BLaER1 treated with 17β-estradiol and CSF1 and Interleukin-3, amounts not matched to agents 10 nM and 100 nM (cell line): ENCODE data around the gene HSD17B8.
A peak's percentile ranks its signal among the peaks of the same experiment; 100 is the strongest.

Source experiments
- H3K27ac ChIP-seq, 11 experiments: shearing (Covaris generic); formaldehyde crosslinking; 2 replicates each; pipeline ENCODE4 v1.8.1; 2022
- H3K27me3 ChIP-seq, 11 experiments: shearing (Covaris generic); formaldehyde crosslinking; 2 replicates each; pipeline ENCODE4 v1.8.1; 2022
- H3K36me3 ChIP-seq, 11 experiments: shearing (Covaris generic); formaldehyde crosslinking; 2 replicates each; pipeline ENCODE4 v1.8.1; 2022
- H3K4me1 ChIP-seq, 10 experiments: shearing (Covaris generic); formaldehyde crosslinking; 2 replicates each; pipeline ENCODE4 v1.8.1; 2022
- H3K4me2 ChIP-seq, 11 experiments: shearing (Covaris generic); formaldehyde crosslinking; 2 replicates each; pipeline ENCODE4 v1.8.1; 2022
- H3K4me3 ChIP-seq, 10 experiments: shearing (Covaris generic); formaldehyde crosslinking; 2 replicates each; pipeline ENCODE4 v1.8.1; 2022
- H3K9ac ChIP-seq, 11 experiments: shearing (Covaris generic); formaldehyde crosslinking; 2 replicates each; pipeline ENCODE4 v1.8.1; 2022
- H3K9me3 ChIP-seq, 11 experiments: shearing (Covaris generic); formaldehyde crosslinking; replicated peaks in 1 of 11; 2 replicates each; pipeline ENCODE4 v1.8.1; 2022
- H4K20me1 ChIP-seq, 11 experiments: shearing (Covaris generic); formaldehyde crosslinking; 2 replicates each; pipeline ENCODE4 v1.8.1; 2022
- Cebpa-rat ChIP-seq, 11 experiments: shearing (Covaris generic); IDR thresholded peaks; 2 replicates each; pipeline ENCODE4 v1.8.1; 2022

Gene HSD17B8

DNA sequence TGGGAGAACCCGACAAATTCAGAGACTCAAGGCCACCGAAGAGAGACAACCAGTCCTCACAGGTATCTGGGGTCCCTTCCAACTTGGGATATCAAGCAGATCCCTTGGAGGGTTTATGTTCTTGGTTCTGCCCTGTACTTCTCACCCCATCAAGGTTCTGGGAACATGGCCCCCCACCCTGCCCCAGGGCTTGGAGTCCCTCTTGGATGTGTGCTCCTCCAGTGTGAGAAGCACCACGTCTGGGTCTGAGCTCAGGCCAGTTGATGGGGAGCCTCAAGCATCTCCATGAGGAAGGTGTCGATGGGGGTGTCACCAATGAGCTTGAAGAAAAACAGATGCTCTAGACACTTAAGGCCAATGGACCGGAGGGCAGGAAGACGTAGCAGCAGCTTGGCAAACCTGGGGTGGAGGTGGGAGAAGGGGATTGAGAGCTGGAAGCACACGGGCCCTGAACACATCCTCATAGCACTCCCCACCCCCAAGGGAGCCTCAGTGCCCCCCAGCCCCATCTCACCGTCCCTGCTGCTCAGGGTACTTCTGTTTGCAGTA is 9.9 kb upstream of the HSD17B8 start:
- H3K4me2 ChIP-seq, result no peak overlapping the region
- H3K27me3 ChIP-seq, result peaks cover 38 to 49% (median 46%) of the 10 kb centered on the region in 11 experiments
- H4K20me1 ChIP-seq, result peaks cover 14 to 60% (median 46%) of the 10 kb centered on the region in 11 experiments; a peak in 19 of 22 replicates
- peaks cover 16 to 39% (median 34%) of the 10 kb centered on the region in 10 experiments for H3K4me1 ChIP-seq
- no peak overlapping the region for H3K4me3 ChIP-seq
- H3K36me3 ChIP-seq, result peaks cover 38 to 45% (median 39%) of the 10 kb centered on the region in 11 experiments
- H3K9me3 ChIP-seq, result no peaks in the 10 kb centered on the region
- H3K27ac ChIP-seq, result no peak overlapping the region
- no peak for TF ChIP-seq Cebpa-rat (IDR thresholded peaks at IDR 0.05)
- H3K9ac ChIP-seq, result no peak overlapping the region

DNA sequence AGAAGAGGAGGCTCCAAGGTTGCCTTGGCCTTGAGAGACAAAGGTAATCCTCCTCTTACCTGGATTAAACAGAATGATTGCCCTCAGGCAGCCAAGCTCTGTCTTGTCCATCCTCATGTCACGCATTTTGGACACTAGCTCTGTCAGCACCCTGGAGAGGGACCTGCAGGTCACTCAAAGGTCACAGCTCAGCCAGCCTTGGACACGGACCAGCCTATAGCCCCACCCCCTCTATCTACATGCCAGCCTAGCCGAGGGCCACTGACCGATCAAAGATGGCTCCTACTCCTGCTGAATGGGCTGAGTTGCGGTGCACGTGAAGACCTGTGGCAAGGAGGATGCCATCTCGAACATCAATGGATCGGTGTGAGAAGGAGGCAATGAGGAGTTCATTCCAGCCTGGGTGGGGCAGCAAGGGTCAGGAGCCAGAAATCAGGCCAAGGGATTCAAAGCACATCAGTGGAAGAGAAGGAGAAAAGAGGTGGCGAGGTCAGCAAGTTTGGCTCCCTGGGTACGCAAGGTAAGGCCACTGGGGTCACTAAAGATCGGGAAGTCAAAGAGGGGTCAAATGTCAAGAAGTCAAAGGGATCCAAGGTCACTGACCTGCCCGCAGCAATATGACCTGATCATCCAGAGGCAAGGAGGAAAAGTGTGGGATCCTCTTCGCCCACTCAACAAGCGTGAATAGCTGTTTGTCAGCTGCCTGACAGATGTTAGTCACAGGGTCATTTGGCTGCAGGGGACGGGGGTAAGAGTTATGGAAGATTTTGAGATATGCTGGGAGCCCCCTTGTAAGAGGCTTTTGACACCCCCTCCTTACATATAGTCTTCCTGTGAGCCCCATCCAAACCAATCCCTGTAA is 8.9 kb upstream of the HSD17B8 start:
- H3K27ac ChIP-seq, result no peak overlapping the region
- H3K27me3 ChIP-seq, result peaks cover 32 to 39% (median 36%) of the 10 kb centered on the region in 11 experiments
- peaks cover 18 to 42% (median 36%) of the 10 kb centered on the region in 10 experiments for H3K4me1 ChIP-seq
- peaks cover 14 to 63% (median 46%) of the 10 kb centered on the region in 11 experiments; a peak in 19 of 22 replicates for H4K20me1 ChIP-seq
- H3K9ac ChIP-seq, result 0 out of 22 replicates have a peak overlapping the region, but pooled peaks of 1 of the 11 experiments have one; percentile 11
- H3K4me2 ChIP-seq, result no peak overlapping the region
- H3K36me3 ChIP-seq, result peaks cover 38 to 45% (median 39%) of the 10 kb centered on the region in 11 experiments
- no peak overlapping the region for H3K4me3 ChIP-seq
- TF ChIP-seq Cebpa-rat (IDR thresholded peaks at IDR 0.05), result no peak
- no peaks in the 10 kb centered on the region for H3K9me3 ChIP-seq

DNA sequence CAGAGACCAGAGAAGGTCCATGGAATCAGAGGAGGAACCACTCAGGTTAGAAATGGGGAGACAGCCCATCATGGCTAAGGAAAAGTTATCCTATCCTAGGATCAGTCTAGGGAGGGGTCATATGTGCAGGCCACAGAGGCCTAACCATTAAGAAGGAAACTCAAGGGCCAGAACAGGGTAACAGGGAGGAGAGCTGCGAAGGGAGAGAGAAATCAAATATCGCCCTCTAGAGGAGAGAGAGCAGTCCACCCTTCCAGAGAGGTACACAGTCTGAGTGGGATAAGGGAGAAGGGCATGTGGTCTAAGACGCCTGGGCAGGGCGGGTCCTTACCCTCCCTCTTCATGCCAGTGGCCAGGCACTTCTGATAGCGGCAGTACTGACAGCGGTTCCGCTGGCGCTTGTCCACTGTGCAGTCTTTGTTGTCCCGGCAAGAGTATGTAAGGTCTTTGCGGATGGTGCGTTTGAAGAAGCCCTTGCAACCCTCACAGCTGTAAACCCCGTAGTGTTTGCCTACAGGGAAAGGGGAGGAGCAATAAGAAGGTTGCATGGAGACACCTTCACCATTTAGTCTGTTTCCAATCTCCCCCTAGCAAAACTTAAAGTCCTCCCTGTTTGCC is 6.9 kb upstream of the HSD17B8 start:
- Histone ChIP-seq H4K20me1 (peaks cover 14 to 56% (median 40%) of the 10 kb centered on the region in 11 experiments; a peak in 19 of 22 replicates), H3K9me3 (no peaks in the 10 kb centered on the region), H3K27me3 (peaks cover 12 to 19% (median 16%) of the 10 kb centered on the region in 11 experiments), H3K36me3 (peaks cover 46 to 56% (median 49%) of the 10 kb centered on the region in 11 experiments), H3K9ac (peak overlapping the region in 5 of 11 experiments; percentile 3 to 28 (median 13); a peak in 4 of 22 replicates), H3K4me1 (peaks cover 27 to 50% (median 43%) of the 10 kb centered on the region in 10 experiments), H3K27ac (no peak overlapping the region), H3K4me3 (no peak overlapping the region), H3K4me2 (peak overlapping the region in 5 of 11 experiments; percentile 91 to 99 (median 98); a peak in 4 of 22 replicates)
- TF ChIP-seq Cebpa-rat (IDR thresholded peaks at IDR 0.05), result no peak

DNA sequence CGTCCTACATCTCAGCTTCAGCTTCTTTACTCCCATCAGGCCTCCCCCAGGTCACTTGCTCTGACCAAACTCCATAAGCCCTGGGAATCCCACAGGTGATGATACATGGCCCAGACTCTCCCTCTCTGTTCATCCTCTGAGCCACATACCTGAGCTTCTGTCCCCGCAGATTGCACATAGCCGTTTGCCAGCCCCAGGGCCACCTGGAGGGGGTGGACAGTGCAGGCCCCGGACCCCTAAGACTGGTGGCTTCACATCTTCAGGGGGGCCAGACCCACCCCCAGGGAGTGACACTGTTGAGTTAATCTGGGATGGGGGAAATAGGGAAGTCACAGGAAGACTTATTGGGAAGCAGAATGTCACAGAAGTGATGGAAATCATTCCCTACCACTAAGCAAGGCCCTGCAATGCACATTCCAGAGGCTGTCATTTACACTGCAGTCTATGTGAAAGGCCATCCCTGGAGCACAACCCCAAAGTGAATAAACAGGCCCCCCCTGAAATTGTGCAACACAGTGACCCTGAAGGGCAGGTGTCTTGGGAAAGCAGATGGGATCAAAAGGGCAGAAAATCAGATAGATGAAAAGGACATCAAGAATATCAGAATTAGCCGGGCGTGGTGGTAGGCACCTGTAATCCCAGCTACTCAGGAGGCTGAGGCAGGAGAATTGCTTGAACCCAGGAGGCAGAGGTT is 6.1 kb upstream of the HSD17B8 start:
- Histone ChIP-seq H4K20me1 (peaks cover 14 to 62% (median 40%) of the 10 kb centered on the region in 11 experiments; a peak in 18 of 22 replicates), H3K9ac (peak overlapping the region in 8 of 11 experiments; percentile 3 to 100 (median 28); a peak in 7 of 22 replicates), H3K4me1 (peaks cover 25 to 52% (median 43%) of the 10 kb centered on the region in 10 experiments), H3K36me3 (peaks cover 53 to 63% (median 56%) of the 10 kb centered on the region in 11 experiments), H3K4me3 (peak overlapping the region in 1 of 10 experiments; percentile 98; a peak in 1 of 20 replicates), H3K4me2 (peak overlapping the region; percentile 80 to 99 (median 98); a peak in 21 of 22 replicates), H3K27ac (no peak overlapping the region), H3K27me3 (peaks cover 5 to 11% (median 9%) of the 10 kb centered on the region in 11 experiments; a peak in 19 of 22 replicates), H3K9me3 (no peaks in the 10 kb centered on the region)
- TF ChIP-seq Cebpa-rat (IDR thresholded peaks at IDR 0.05), result no peak; a peak in 1 of 22 replicates

DNA sequence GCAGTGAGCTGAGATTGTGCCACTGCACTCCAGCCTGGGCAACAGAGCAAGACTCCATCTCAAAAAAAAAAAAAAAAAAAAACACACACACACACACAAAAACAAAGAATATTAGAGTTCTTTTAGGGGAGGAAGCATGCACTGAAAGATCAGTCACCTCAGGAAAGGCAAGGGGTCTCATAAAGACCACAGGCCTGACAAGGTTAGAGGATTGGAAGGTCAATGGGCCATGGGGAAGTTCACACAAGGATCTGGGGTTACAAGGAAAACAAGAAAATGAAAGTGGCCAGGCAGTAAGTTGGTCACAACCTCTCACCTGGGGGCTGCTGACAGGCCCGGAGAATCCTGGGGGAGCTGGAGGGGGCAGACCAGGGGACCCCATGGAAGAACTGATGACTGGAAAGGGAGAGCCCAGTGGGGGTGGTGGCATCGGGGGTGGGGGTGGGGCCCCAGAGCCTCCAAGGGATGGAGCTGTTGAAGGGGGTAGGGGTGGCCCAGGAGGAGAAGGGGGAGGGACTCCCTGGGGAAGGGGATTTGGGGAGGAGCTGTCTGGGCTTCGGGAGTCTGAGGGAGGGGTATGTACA is 5.5 kb upstream of the HSD17B8 start:
- TF ChIP-seq Cebpa-rat (IDR thresholded peaks at IDR 0.05), result no peak
- H3K9me3 ChIP-seq, result no peaks in the 10 kb centered on the region
- H3K27me3 ChIP-seq, result peaks cover 0 to 5% (median 2%) of the 10 kb centered on the region in 11 experiments; a peak in 12 of 22 replicates
- H3K27ac ChIP-seq, result peak overlapping the region in 9 of 11 experiments; percentile 95 to 100 (median 97); a peak in 13 of 22 replicates
- peaks cover 14 to 62% (median 35%) of the 10 kb centered on the region in 11 experiments; a peak in 18 of 22 replicates for H4K20me1 ChIP-seq
- H3K36me3 ChIP-seq, result peaks cover 54 to 65% (median 58%) of the 10 kb centered on the region in 11 experiments
- H3K4me2 ChIP-seq, result peak overlapping the region; percentile 80 to 99 (median 98)
- H3K4me1 ChIP-seq, result peaks cover 31 to 58% (median 49%) of the 10 kb centered on the region in 10 experiments
- peak overlapping the region; percentile 65 to 98 (median 90) for H3K4me3 ChIP-seq
- peak overlapping the region; percentile 93 to 100 (median 98) for H3K9ac ChIP-seq

DNA sequence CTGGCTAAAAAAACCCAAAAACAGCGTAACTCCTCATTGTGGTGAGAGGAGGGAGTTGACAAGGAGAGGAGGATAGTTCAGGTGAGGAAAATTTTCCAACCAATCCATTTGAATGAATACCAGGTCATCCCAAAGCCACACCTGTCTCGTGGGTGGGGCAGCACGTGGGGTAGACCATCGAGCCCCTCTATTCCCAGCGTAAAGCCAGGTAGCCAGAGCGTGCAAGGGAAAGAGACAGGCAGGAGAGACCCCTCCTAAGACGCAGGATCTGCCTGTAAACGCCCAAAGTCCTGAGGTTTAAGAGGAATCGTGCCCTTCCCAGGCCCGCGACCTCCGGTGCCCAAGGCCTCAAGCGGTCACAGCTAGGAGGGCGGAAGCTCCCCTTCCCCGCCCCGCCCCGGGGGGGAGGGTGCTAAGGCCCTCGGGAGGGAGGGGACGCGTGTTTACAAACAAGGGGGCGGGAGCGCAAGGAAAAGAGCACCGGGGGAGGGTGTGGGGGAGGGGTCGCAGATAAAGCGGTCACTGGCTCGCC is 4.7 kb upstream of the HSD17B8 start:
- peaks cover 46 to 59% (median 52%) of the 10 kb centered on the region in 11 experiments for H3K36me3 ChIP-seq
- H3K4me3 ChIP-seq, result peak overlapping the region; percentile 65 to 98 (median 90)

More for the DNA sequence above, 4.7 kb upstream of the HSD17B8 start:
- TF ChIP-seq Cebpa-rat (IDR thresholded peaks at IDR 0.05), result no peak
- Histone ChIP-seq H3K27me3 (peaks cover 0 to 1% (median 0%) of the 10 kb centered on the region in 11 experiments; a peak in 2 of 22 replicates), H3K4me2 (peak overlapping the region; percentile 80 to 99 (median 98)), H3K4me1 (peaks cover 36 to 63% (median 55%) of the 10 kb centered on the region in 10 experiments), H4K20me1 (peaks cover 14 to 59% (median 30%) of the 10 kb centered on the region in 11 experiments; a peak in 18 of 22 replicates), H3K9me3 (no peaks in the 10 kb centered on the region), H3K9ac (peak overlapping the region; percentile 93 to 100 (median 98)), H3K27ac (peak overlapping the region; percentile 95 to 100 (median 97))
